ENCODE data around the gene KNSTRN.

Gene KNSTRN

GRCh38 chr15:40361640-40362039, 20.9 kb upstream of the KNSTRN start:
- Histone ChIP-seq H3K27me3 (ENCODE audit: low read length) (no peaks in the 10 kb centered on the region), H3F3A (ENCODE audit: insufficient read depth) (no peaks in the 10 kb centered on the region)

DNA sequence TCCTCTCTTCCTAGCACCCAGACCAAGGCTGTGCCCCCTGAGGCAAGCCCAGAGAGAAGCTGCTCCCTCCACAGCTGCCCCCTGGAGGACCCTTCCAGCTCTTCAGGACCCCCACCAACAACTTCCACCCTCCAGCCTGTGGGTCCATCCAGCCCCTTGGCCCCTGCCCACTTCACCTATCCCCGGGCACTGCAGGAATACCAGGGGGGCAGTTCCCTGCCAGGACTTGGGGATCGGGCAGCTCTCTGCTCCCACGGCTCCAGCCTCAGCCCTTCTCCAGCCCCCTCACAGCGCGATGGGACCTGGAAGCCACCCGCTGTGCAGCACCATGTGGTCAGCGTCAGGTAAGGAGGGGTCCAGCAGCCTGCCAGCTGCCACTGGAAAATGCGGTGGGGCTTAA, 18.9 kb upstream of the KNSTRN start:
- Histone ChIP-seq H3K27me3 (ENCODE audit: low read length) (no peaks in the 10 kb centered on the region), H3K9me2 (replicated peaks; ENCODE audit: insufficient read depth, low read length) (no peaks in the 10 kb centered on the region), H3K36me3 (ENCODE audit: low read length) (no peaks in the 10 kb centered on the region), H4K20me1 (ENCODE audit: low read depth, low read length) (no peaks in the 10 kb centered on the region), H3F3A (ENCODE audit: insufficient read depth) (no peaks in the 10 kb centered on the region), H3K4me3 (ENCODE audit: insufficient read depth, low read length, poor library complexity, severe bottlenecking) (no peak overlapping the region), H3K27ac (ENCODE audit: low read depth, low read length) (no peak overlapping the region), H3K9me3 (ENCODE audit: insufficient read depth, low read length) (no peaks in the 10 kb centered on the region), H3K79me2 (ENCODE audit: insufficient read depth, low read length) (no peaks in the 10 kb centered on the region), H2AFZ (ENCODE audit: low read depth, low read length, severe bottlenecking) (no peak overlapping the region), H3K9ac (ENCODE audit: low read length) (no peak overlapping the region), H3K4me2 (ENCODE audit: low read depth, low read length, poor library complexity, severe bottlenecking) (no peak overlapping the region)
- no peak for TF ChIP-seq EZH2phosphoT487 (conservative IDR thresholded peaks at IDR 0.05; ENCODE audit: low read length)
- no peak for TF ChIP-seq CTCF (IDR thresholded peaks at IDR 0.05; ENCODE audit: insufficient read depth, low read length, poor library complexity, severe bottlenecking)

More at GRCh38 chr15:40361640-40362039, 20.9 kb upstream of the KNSTRN start:
- Histone ChIP-seq H3K36me3 (ENCODE audit: low read length) (no peaks in the 10 kb centered on the region), H3K9ac (ENCODE audit: low read length) (no peak overlapping the region), H3K9me3 (ENCODE audit: insufficient read depth, low read length) (no peaks in the 10 kb centered on the region), H2AFZ (ENCODE audit: low read depth, low read length, severe bottlenecking) (no peak overlapping the region), H4K20me1 (ENCODE audit: low read depth, low read length) (no peaks in the 10 kb centered on the region), H3K9me2 (replicated peaks; ENCODE audit: insufficient read depth, low read length) (no peaks in the 10 kb centered on the region), H3K27ac (ENCODE audit: low read depth, low read length) (no peak overlapping the region), H3K79me2 (ENCODE audit: insufficient read depth, low read length) (no peaks in the 10 kb centered on the region), H3K4me3 (ENCODE audit: insufficient read depth, low read length, poor library complexity, severe bottlenecking) (no peak overlapping the region), H3K4me2 (ENCODE audit: low read depth, low read length, poor library complexity, severe bottlenecking) (no peak overlapping the region)
- TF ChIP-seq CTCF (IDR thresholded peaks at IDR 0.05; ENCODE audit: insufficient read depth, low read length, poor library complexity, severe bottlenecking) (no peak), EZH2phosphoT487 (conservative IDR thresholded peaks at IDR 0.05; ENCODE audit: low read length) (no peak)

- Histone ChIP-seq H3K4me2 (ENCODE audit: low read depth, low read length, poor library complexity, severe bottlenecking) (no peak overlapping the region), H3K9me3 (ENCODE audit: insufficient read depth, low read length) (no peaks in the 10 kb centered on the region), H3K27ac (ENCODE audit: low read depth, low read length) (no peak overlapping the region), H4K20me1 (ENCODE audit: low read depth, low read length) (no peaks in the 10 kb centered on the region), H3K4me3 (ENCODE audit: insufficient read depth, low read length, poor library complexity, severe bottlenecking) (no peak overlapping the region), H3K36me3 (ENCODE audit: low read length) (no peaks in the 10 kb centered on the region), H3K9ac (ENCODE audit: low read length) (no peak overlapping the region), H3K9me2 (replicated peaks; ENCODE audit: insufficient read depth, low read length) (no peaks in the 10 kb centered on the region), H3F3A (ENCODE audit: insufficient read depth) (no peaks in the 10 kb centered on the region), H3K27me3 (ENCODE audit: low read length) (no peaks in the 10 kb centered on the region), H2AFZ (ENCODE audit: low read depth, low read length, severe bottlenecking) (no peak overlapping the region), H3K79me2 (ENCODE audit: insufficient read depth, low read length) (no peaks in the 10 kb centered on the region)
- no peak for TF ChIP-seq CTCF (IDR thresholded peaks at IDR 0.05; ENCODE audit: insufficient read depth, low read length, poor library complexity, severe bottlenecking)
- TF ChIP-seq EZH2phosphoT487 (conservative IDR thresholded peaks at IDR 0.05; ENCODE audit: low read length), result no peak
Observed at GRCh38 chr15:40364251-40364650, 18.3 kb upstream of the KNSTRN start.
